Stimulated activated CD4-positive, alpha-beta T cell treated with anti-CD3 and anti-CD28 coated beads, TNF-alpha, amount 100 ng/mL, for 1 hour (primary cell): ENCODE measurements around the gene SCGB1D4.

Source experiments
- DNase-seq, 3 donors: peaks; one replicate each; pipeline ENCODE4 v3.0.0-alpha.2; 2020; ENCODE audit warnings: low read depth in 3 of 3, low spot score in 1 of 3

The SCGB1D4 gene

DNA sequence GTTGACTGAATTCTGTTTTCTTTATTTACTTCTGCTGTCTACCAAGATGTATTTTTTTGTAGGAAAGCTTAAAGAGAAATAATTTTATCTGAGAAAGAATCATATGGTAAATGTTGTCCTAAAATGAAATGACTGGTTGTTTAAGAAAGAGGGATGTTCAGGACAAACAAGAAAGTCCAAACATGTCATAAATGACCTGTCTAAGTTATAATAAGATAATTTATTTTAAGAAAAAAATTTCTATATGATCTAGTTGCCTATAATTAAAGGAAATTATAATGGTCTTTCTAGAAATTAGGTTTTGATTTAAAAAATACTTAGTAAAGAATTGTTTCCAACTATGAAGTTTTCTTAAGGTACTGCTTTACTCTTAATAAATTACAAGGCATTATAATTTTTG, 18.4 kb downstream of the SCGB1D4 start:
- DNase-seq = no peak

DNA sequence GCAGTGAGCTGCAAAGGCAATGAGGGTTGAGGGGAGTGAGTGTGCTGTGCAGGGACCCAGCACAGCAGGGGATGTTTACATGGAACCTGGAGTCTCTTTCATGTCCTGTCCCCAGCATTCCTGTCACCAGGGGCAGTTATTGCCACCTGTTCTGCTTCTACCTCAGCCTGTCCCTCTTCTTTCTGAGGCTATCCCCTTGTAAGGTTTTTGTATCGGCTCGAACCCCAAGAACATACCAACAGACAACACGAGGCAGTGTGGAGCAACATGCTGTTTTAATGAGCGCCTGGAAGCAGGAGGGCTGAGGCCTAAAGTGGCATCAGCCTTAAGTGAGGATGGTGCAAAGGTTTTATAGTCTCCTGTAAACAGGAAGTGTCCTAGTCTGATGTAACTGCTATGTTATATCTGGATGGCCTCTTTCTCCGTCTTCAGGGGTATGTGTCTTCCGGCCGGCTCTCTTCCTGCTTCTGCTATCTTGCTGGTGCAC, 25.0 kb downstream of the SCGB1D4 start:
- DNase-seq = no peak

DNA sequence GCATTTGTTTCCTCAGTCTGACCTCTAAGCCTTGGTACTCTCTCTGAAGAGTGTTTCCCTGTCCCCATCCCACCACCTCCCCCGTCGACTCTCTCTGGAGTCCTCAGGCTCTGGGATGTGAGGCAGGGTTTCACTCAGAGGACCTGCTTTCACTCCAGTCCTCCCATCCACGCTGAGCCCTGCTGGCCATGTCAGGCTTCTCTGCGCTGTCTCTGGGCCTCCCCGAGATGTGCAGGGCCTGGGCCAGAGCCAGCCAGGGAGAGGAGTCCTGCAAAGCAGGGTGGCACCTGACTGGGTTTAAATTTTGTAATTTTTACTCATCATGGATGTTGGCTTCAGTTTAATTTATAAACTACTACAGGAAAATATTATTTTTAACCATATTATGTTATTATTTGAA, 25.6 kb downstream of the SCGB1D4 start:
- no peak for DNase-seq

- DNase-seq = no peak
These were observed 29.1 kb downstream of the SCGB1D4 start, which contains the start of gene SCGB2A2 for GRCh38 chr11:62269654-62270278. Gene SCGB2A2, plus strand, starts transcription at chr11:62270158. Its CDS starts 59 bp downstream, at chr11:62270217.

GRCh38 chr11:62267576-62267975, 31.3 kb downstream of the SCGB1D4 start:
- DNase-seq = no peak

DNA sequence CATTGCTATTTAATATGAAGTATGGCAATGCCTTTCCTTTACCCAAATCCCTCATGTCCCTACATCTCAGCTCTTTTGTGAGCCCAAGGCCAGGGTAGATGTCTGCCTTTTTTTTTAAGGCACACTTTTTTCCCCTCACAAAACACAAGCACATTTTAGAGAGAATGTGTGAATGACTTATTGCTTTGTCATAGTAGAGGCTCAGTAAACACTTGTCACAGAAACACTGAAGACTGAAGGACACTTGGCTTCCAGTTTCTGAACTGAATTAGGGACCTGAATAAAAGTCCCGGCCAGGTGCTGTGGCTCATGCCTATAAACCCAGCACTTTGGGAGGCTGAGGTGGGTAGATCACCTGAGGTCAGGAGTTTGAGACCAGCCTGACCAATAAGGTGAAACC, 31.8 kb downstream of the SCGB1D4 start:
- DNase-seq = no peak

DNA sequence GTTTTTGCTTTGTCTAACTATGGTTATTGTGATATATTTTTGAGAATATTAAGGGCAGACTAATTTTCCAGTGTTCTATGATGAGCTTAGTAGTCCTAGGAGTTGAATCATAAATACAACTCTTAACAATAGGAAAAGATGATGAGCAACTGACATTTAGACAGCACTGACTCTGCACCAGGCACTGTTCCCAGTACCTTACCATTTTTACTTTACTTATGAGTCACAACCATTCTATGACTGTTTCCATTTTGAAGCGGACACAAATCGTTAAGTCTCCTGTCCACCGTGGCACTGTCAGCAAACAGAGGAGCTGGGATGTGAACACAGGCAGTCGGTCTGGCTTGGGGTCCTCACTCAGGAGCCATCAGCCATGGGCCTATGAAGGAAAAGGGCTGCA, 32.3 kb downstream of the SCGB1D4 start:
- no peak for DNase-seq

DNA sequence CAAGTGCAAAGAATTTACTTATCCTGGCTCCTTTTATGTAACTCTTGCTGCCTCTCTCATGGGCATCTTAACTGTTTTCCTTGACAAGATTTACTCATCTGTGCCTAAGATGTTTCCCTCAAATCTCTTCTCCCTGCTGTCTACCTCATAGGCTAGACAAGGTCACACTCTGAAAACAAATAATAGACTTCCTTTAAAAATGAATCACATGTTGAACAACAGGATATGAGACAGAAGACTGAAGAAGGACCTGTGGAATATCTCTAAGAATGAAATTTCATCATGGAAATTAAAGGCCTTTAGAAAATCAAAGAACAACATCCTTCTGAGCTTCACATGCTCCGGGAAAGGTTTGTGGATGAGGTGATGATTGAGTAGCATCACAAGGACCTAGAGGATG, 34.9 kb downstream of the SCGB1D4 start:
- no peak for DNase-seq

- DNase-seq = no peak
These were observed 38.5 kb downstream of the SCGB1D4 start for GRCh38 chr11:62260261-62260953.

DNA sequence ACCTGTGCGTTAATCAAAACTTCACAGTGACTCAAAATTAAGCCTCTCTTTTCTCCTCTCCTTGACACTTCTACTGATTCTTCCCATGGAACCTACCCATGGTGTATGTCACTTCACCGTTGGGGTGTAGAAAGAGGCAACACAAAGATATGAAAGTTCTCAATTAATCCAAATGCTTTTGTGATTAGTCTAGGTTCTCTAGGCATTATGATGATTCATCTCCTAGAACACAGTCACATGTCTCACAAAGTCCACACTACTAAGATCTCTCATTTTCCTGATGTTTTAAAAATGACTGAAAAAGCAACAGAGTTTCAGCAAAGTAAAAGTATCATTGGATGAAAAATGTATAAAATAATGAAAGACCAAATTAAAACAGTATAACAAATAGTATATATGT, 42.6 kb downstream of the SCGB1D4 start:
- no peak for DNase-seq

- DNase-seq = no peak
These were observed 44.8 kb downstream of the SCGB1D4 start for GRCh38 chr11:62253999-62254542.

GRCh38 chr11:62251698-62252097, 47.2 kb downstream of the SCGB1D4 start:
- no peak for DNase-seq
